Measurements from ENCODE around the gene OR5M10. TPM values are rescaled to one million over a fixed set of nuclear protein-coding genes. Genes with fewer than 3 reads are reported as not detected.
"Not testable (repeated sequence)": the region's sequence is repeated elsewhere in the genome, so short reads cannot be mapped to it uniquely, and the experiment has no call there.

OR5M10 gene
- total and polyA plus RNA-seq, 8 donors: not detected

GRCh38 chr11:56558574-56558973, 18.9 kb downstream of the OR5M10 start:
- H3K9me3 ChIP-seq: no peaks in the 10 kb centered on the region
- no peak overlapping the region for H3K27ac ChIP-seq
- no peaks in the 10 kb centered on the region for H3K27me3 ChIP-seq
- WGBS, 2 donors: 53 to 57% methylated on average over 6 of the region's 6 CpGs
- ATAC-seq: no peak
- H3K4me1 ChIP-seq: no peaks in the 10 kb centered on the region
- TF ChIP-seq CTCF (IDR thresholded peaks at IDR 0.05): no peak
- intact Hi-C loops (cut with DNase I): no loop called here
- no peak overlapping the region for H3K4me3 ChIP-seq
- no peak for FAIRE-seq
- no peak for DNase-seq
- no peaks in the 10 kb centered on the region for H3K36me3 ChIP-seq

- H3K4me3 ChIP-seq; H3K36me3 ChIP-seq; H3K4me1 ChIP-seq; H3K9me3 ChIP-seq; ATAC-seq; intact Hi-C loops (cut with DNase I); H3K27ac ChIP-seq; FAIRE-seq; H3K27me3 ChIP-seq: not testable (repeated sequence)
- DNase-seq: peak in 1 of 6 donors; percentile 20
- 77 to 84% methylated on average over 13 of the region's 13 CpGs for WGBS, 2 donors
These were observed 22.8 kb downstream of the OR5M10 start for GRCh38 chr11:56554691-56555090.

- no peaks in the 10 kb centered on the region for H3K36me3 ChIP-seq
- H3K4me3 ChIP-seq: no peak overlapping the region
- DNase-seq: no peak
- intact Hi-C loops (cut with DNase I): no loop called here
- no peak for FAIRE-seq
- H3K27me3 ChIP-seq: no peaks in the 10 kb centered on the region
- WGBS, 2 donors: 62 to 65% methylated on average over 6 of the region's 6 CpGs
- no peak for ATAC-seq
- no peaks in the 10 kb centered on the region for H3K9me3 ChIP-seq
- no peaks in the 10 kb centered on the region for H3K4me1 ChIP-seq
- no peak overlapping the region for H3K27ac ChIP-seq
- no peak for TF ChIP-seq CTCF (IDR thresholded peaks at IDR 0.05)
These were observed 32.0 kb downstream of the OR5M10 start for GRCh38 chr11:56545531-56545930.

- 79 to 94% methylated on average over 1 of the region's 1 CpG for WGBS, 2 donors
- no peak for TF ChIP-seq CTCF (IDR thresholded peaks at IDR 0.05)
- no peak for FAIRE-seq
- intact Hi-C loops (cut with DNase I): no loop called here
- H3K27ac ChIP-seq: no peak overlapping the region
- no peak overlapping the region for H3K4me3 ChIP-seq
- no peaks in the 10 kb centered on the region for H3K4me1 ChIP-seq
- H3K36me3 ChIP-seq: no peaks in the 10 kb centered on the region
- no peaks in the 10 kb centered on the region for H3K27me3 ChIP-seq
- no peak for ATAC-seq
- DNase-seq: no peak
- no peaks in the 10 kb centered on the region for H3K9me3 ChIP-seq
These were observed 33.8 kb downstream of the OR5M10 start for GRCh38 chr11:56543739-56544138.

- 69 to 75% methylated on average over 2 of the region's 2 CpGs for WGBS, 2 donors
- Histone ChIP-seq H3K27ac (no peak within 1 kb of the TSS), H3K4me1 (no peaks in the 10 kb centered on the region), H3K4me3 (no peak within 1 kb of the TSS), H3K27me3 (no peaks in the 10 kb centered on the region), H3K36me3 (no peaks in the 10 kb centered on the region), H3K9me3 (no peaks in the 10 kb centered on the region)
- DNase-seq (no peak), ATAC-seq (no peak), FAIRE-seq (no peak)
- intact Hi-C loops (cut with DNase I): no loop called here
- no peak for TF ChIP-seq CTCF (IDR thresholded peaks at IDR 0.05)
These were observed 34.4 kb downstream of the OR5M10 start, which contains the start of gene OR5M11 for GRCh38 chr11:56543157-56543556. Gene OR5M11 (minus strand): TSS chr11:56543257. CDS start chr11:56543257, 0 bp downstream.
